GM18868 (cell line): ENCODE data around the gene RIPK1.

Source experiments
- ATAC-seq: cut with Tn5 transposase; IDR thresholded peaks from one replicate; pipeline ENCODE4 v1.9.1; 2021; ENCODE audit warnings: mild to moderate bottlenecking, moderate library complexity; ENCODE audit not compliant: unreplicated experiment

RIPK1 gene

DNA sequence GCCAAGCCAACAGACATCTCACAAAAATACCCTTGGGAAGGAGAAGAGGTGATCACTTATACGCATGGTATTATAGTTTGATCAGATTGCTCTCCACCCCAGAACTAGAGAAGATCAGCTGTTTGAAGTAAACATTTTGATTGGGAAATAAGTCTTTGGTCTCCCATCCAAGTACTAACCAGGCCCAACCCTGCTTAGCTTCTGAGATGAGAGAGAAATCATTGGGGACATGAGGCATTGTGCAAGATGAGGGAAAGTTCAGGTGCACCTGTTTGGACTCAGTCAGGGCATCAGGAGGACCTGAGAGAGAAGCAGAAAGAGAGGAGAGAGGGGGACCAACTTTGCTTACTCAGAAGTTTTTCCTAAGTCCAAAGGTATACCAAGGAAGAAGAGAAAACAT is 11.4 kb downstream of the RIPK1 start:
- ATAC-seq = no peak

- no peak for ATAC-seq
Measured at GRCh38 chr6:3081960-3082359, 13.7 kb downstream of the RIPK1 start.

DNA sequence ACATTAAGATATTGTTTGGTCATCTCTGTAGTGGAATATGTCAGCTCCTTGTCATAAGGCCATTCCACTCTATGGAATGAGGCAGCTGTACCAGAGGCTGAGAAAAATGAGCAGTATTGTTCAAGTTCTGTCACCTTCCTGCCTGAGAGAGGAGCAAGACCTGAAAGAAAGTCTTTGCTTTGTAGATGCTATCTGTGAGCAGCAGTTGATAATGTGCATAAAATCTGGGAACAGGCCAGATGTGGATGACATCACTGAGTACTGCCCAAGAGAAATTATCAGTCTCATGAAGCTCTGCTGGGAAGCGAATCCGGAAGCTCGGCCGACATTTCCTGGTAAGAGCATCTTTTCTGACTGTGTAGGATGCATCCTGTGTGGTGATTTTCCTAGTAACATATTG is 16.8 kb downstream of the RIPK1 start:
- no peak for ATAC-seq

GRCh38 chr6:3086282-3086946 is 18.1 kb downstream of the RIPK1 start:
- ATAC-seq = no peak

DNA sequence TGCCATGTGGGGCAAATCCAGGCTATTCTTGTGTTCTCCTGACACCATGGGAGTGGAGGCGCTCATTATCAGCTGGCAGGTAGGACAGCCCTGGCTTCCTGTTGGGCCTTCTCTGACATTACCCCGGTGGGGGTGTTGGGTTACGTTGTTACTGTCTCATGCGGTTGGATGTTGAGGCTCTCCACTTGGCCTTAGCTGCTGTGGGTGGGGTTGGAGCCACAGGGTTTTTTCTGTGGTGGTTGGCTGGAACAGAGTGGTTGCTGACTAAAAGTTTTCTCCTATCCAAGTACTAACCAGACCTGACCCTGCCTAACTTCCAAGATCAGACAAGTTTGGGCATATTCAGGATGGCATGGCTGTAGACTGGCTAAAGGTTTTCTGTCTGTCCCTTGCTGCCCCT is 20.2 kb downstream of the RIPK1 start:
- no peak for ATAC-seq

DNA sequence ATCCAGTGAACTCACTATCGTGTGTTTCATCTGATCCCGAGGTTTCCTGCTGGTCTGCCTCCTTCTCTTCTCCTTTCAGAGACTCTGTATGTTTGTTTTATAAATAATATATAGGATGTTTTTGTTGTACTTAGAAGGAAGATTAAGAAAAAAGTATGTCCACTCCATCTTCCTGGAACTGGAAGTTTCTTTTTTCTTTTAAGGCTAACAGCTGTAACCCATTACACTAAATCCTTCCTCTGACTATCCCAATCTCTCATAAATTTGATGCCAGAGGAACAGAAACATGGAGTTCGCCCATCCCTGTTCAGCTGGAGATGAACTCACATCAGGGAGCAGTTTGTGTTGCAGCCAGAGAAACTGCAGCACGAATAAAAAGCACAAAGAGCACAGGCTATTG is 20.7 kb downstream of the RIPK1 start:
- no peak for ATAC-seq

DNA sequence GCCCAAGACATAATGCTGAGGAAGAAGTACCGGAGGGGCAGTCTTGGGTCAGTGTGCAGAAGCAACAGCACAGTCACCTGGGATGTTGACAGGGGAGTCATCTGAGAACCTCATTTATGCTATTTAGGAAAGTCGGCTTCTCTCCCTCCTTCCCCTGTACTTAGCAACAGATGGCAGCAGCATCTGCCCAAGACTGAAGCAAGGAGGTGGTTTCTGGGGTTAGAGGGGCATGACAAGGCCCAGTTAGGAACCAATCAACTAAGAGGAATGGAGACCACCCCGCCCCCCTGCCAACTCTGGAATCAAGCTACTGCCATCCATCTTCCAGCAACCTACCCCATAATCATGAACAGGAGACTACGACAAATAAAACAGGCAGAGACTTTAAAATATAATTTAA is 21.7 kb downstream of the RIPK1 start:
- no peak for ATAC-seq

GRCh38 chr6:3094815-3095214 is 26.5 kb downstream of the RIPK1 start:
- ATAC-seq = no peak

DNA sequence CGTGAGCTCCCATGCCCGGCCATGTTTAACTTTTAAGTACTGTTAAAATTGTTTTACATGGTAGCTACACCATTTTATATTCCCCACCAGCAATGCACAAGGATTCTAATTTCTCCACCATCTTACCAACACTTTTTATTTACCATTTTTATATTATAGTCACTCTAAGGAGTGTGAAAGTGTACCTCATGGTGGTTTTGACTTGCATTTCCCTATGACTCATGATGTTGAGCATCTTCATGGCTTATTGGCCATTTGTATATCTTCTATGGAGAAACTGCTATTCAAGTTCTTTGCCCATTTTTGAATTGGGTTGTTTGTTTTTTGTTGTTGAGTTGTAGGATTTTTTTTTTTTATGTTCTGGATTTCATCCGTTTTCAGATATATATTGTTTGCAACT is 34.6 kb downstream of the RIPK1 start:
- no peak for ATAC-seq

- no peak for ATAC-seq
Measured at GRCh38 chr6:3108746-3109414, 40.6 kb downstream of the RIPK1 start.

- no peak for ATAC-seq
Measured at GRCh38 chr6:3109761-3110160, 41.5 kb downstream of the RIPK1 start.

DNA sequence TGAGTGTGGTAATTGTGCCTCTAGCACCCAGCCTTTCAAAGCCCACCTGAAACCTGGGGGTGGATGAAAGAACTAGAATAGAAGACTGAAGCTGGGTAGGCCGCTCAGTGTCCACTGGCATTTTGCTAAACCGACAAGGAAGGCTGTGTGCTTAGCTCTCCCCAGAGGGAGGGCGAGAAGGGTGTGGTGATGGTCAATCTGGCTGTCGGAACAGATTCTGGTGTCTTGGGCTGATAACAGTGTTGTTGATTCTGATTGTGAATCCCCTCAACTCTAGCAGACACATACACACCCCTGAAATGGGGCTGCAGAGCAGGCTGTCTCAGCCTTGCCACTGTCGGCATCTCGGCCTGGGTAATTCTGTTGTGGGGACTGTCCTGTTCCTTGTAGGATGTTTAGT is 46.1 kb downstream of the RIPK1 start:
- ATAC-seq = no peak

GRCh38 chr6:3117912-3118352 is 49.6 kb downstream of the RIPK1 start:
- no peak for ATAC-seq

GRCh38 chr6:3118353-3119039 is 50.2 kb downstream of the RIPK1 start, which contains the start of gene BPHL:
Gene BPHL (plus strand): TSS chr6:3118711. CDS start chr6:3118741, 30 bp downstream.
- ATAC-seq = peak; percentile 85

DNA sequence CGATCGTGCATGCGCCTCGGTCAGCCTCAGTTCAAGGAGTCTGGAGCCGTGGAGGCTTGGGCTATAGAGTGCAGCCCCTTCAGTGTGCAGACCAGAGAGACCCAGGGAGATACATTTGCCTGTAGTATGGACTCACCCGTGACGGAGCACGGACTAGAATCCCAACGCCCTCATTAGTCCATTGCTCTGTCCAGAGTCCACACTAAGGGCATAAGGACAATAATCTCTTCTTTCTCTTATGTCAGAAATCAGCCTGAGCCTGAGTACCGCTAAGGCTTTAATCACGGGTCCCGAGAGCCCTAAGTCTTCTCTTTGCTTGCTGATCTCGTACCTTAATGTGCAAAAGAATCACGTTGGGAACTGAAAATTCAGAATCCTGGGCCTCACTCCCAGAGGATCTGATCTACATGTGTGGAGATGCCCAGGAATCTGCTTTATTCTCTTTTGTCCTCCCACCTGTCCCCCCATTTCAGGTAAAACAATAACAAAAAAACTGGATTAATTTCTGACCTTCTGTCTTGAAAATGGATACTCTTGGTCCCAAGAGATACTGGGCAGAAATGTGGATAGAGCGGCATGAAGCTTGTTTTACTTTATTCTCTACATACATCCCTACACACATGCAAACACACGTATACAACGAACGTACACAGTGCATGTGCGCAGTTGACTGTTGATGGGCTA is 50.9 kb downstream of the RIPK1 start:
- ATAC-seq = peak; percentile 35

DNA sequence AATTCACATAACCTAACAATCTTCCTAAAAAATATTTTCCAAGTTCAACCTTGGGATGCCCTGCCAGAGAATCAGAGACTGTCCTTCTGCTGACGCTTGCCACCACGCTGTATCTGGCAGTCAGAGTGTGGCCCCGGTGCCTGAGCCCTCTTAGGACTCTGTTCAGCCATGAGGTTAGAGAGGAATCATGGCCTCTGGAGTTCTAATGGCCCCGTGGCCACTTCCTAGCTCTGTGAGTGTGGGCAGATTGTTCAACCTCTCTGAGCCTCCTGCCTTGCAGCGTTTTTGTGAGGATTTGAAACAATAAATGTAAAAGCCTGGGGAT is 52.4 kb downstream of the RIPK1 start:
- ATAC-seq = no peak

GRCh38 chr6:3122823-3123182 is 54.5 kb downstream of the RIPK1 start:
- ATAC-seq = no peak

GRCh38 chr6:3124667-3125066 is 56.4 kb downstream of the RIPK1 start:
- ATAC-seq = no peak

- no peak for ATAC-seq
Measured at GRCh38 chr6:3125815-3126214, 57.5 kb downstream of the RIPK1 start.

DNA sequence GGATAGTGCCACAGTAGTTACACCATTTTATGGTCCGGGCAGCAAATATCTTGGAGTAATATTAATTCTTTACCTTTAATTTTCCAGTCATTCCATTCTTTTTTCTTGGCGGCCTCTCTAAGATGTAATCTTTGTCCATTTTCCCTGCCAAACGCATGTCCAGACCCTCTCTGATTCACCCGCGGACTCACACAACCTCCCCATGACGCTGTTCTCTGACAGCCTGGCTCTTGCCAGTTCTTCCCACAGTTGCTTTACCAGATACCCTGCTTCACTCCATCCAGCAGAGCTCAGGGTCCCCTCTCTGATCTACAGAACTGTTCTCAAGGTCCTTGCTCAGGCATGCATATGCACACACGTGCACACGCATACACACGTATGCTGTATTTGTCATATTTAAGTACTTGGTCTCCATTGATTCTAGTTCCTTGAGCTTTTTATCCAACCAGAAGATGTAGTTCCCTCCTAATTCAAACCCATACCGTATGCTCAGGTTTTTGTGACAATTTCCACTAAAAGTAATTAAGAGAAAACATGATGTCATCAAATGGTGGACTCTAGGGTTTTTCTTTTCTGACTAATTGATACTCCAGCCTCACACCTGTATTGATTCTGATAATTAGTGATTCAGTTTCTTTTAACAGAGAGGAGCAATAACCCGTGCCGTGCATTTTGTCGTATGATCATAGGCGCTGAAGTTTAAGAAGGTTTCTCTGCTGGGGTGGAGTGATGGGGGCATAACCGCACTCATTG is 60.2 kb downstream of the RIPK1 start:
- no peak for ATAC-seq

GRCh38 chr6:3131695-3132094 is 63.4 kb downstream of the RIPK1 start:
- no peak for ATAC-seq
